ENCODE measurements around the gene CIDEA. TPM values are rescaled to one million over a fixed set of nuclear protein-coding genes. Genes with fewer than 3 reads are reported as not detected.

Gene CIDEA
- total RNA-seq, 1 experiment from 2014 or later: not detected

- no peaks in the 10 kb centered on the region for H3K79me2 ChIP-seq (ENCODE audit: insufficient read depth, low read length)
- H3K27ac ChIP-seq (ENCODE audit: insufficient read length, low read depth, low read length): no peak overlapping the region
- no peak overlapping the region for H3K4me2 ChIP-seq (ENCODE audit: insufficient read depth, insufficient read length, low read length)
- no peak overlapping the region for H2BK15ac ChIP-seq (ENCODE audit: low read depth, low read length)
- Mint-ChIP-seq H3K27ac (peak overlapping the region in 1 of 3 experiments; percentile 51; a peak in 2 of 7 replicates), H3K27me3 (ENCODE audit: low read depth) (peaks cover 20% of the 10 kb centered on the region), H3K4me1 (peaks cover 9 to 14% of the 10 kb centered on the region in 2 experiments), H3K4me3 (no peak overlapping the region; a peak in 1 of 5 replicates), H3K9me3 (peaks cover 4 to 6% of the 10 kb centered on the region in 2 experiments; a peak in 4 of 5 replicates), H3K36me3 (ENCODE audit: insufficient read depth in 1 of 3, low read depth in 3 of 3) (0 out of 7 replicates have a peak, but pooled peaks cover 0 to 1% (median 0%) of the 10 kb centered on the region in 3 experiments)
- no peak overlapping the region for H2AK5ac ChIP-seq (ENCODE audit: insufficient read length, low read length)
- no peak overlapping the region for H2BK5ac ChIP-seq (ENCODE audit: insufficient read length, low read length)
- H3K4me1 ChIP-seq (ENCODE audit: insufficient read depth, low read length): 0 out of 2 replicates have a peak, but pooled peaks cover under 1% of the 10 kb centered on the region
- H3K9ac ChIP-seq (ENCODE audit: extremely low read depth, insufficient read length, low read length): no peak overlapping the region
- no peak overlapping the region for H3K56ac ChIP-seq (ENCODE audit: insufficient read length, low read depth, low read length)
- H3K27me3 ChIP-seq (ENCODE audit: insufficient read depth, low read length): peaks cover 4% of the 10 kb centered on the region; the same call in 1 of the 2 replicates
- no peak overlapping the region; the same call in 1 of the 2 replicates for H3K14ac ChIP-seq (ENCODE audit: insufficient read depth, low read length)
- no peak overlapping the region for H4K8ac ChIP-seq (replicated peaks; ENCODE audit: insufficient read length, low read depth, low read length)
- H3K9me3 ChIP-seq (ENCODE audit: control insufficient read depth, low read depth, low read length): no peaks in the 10 kb centered on the region
- no peak overlapping the region for H3K23ac ChIP-seq (ENCODE audit: insufficient read length, low read depth, low read length)
- no peak for DNase-seq
- no peak overlapping the region for H2BK120ac ChIP-seq (ENCODE audit: low read depth, low read length, poor library complexity, severe bottlenecking)
- no peak overlapping the region for H2AFZ ChIP-seq (ENCODE audit: low read length)
- H3T11ph ChIP-seq (ENCODE audit: low read length): no peak overlapping the region
- H2BK20ac ChIP-seq (ENCODE audit: low read depth, low read length, poor library complexity, severe bottlenecking): no peak overlapping the region
- H4K91ac ChIP-seq (ENCODE audit: insufficient read length, low read depth, low read length): no peak overlapping the region
- H3K23me2 ChIP-seq (ENCODE audit: insufficient read length, low read depth, low read length, poor library complexity, severe bottlenecking): no peaks in the 10 kb centered on the region
- H2BK12ac ChIP-seq (ENCODE audit: insufficient read length, low read depth, low read length): no peak overlapping the region
- no peak overlapping the region for H3K18ac ChIP-seq (ENCODE audit: insufficient read length, low read depth, low read length)
- no peaks in the 10 kb centered on the region for H4K20me1 ChIP-seq (ENCODE audit: control insufficient read depth, insufficient read depth, insufficient read length)
- TF ChIP-seq, protein P1, sequence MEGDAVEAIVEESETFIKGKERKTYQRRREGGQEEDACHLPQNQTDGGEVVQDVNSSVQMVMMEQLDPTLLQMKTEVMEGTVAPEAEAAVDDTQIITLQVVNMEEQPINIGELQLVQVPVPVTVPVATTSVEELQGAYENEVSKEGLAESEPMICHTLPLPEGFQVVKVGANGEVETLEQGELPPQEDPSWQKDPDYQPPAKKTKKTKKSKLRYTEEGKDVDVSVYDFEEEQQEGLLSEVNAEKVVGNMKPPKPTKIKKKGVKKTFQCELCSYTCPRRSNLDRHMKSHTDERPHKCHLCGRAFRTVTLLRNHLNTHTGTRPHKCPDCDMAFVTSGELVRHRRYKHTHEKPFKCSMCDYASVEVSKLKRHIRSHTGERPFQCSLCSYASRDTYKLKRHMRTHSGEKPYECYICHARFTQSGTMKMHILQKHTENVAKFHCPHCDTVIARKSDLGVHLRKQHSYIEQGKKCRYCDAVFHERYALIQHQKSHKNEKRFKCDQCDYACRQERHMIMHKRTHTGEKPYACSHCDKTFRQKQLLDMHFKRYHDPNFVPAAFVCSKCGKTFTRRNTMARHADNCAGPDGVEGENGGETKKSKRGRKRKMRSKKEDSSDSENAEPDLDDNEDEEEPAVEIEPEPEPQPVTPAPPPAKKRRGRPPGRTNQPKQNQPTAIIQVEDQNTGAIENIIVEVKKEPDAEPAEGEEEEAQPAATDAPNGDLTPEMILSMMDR (conservative IDR thresholded peaks at IDR 0.05): no peak
- no peak overlapping the region for H3K4ac ChIP-seq (ENCODE audit: low read depth, low read length)
- no peak overlapping the region for H4K5ac ChIP-seq (ENCODE audit: insufficient read length, low read depth, low read length)
- no peaks in the 10 kb centered on the region for H3K79me1 ChIP-seq (ENCODE audit: insufficient read depth, low read depth, low read length, poor library complexity, severe bottlenecking)
- whole genome bisulfite sequencing (ENCODE audit: extremely low coverage, insufficient read length, low lambda C conversion rate): no CpG with 5 or more reads among the region's 13 CpGs
Measured at GRCh38 chr18:12301263-12302005, 47.3 kb downstream of the CIDEA start.
